HG02798 (cell line): ENCODE measurements around the gene MAN2C1.
"Not testable (repeated sequence)": the region's sequence is repeated elsewhere in the genome, so short reads cannot be mapped to it uniquely, and the experiment has no call there.

Experiments
- ATAC-seq: cut with Tn5 transposase; IDR thresholded peaks from one replicate; pipeline ENCODE4 v1.9.1; 2021; ENCODE audit warnings: mild to moderate bottlenecking; ENCODE audit not compliant: unreplicated experiment, poor library complexity

The MAN2C1 gene

GRCh38 chr15:75367913-75368688 is at the start of gene MAN2C1:
MAN2C1 (minus strand) TSS chr15:75368607; CDS start chr15:75368583, 24 bp downstream.
- ATAC-seq = peak; percentile 90

DNA sequence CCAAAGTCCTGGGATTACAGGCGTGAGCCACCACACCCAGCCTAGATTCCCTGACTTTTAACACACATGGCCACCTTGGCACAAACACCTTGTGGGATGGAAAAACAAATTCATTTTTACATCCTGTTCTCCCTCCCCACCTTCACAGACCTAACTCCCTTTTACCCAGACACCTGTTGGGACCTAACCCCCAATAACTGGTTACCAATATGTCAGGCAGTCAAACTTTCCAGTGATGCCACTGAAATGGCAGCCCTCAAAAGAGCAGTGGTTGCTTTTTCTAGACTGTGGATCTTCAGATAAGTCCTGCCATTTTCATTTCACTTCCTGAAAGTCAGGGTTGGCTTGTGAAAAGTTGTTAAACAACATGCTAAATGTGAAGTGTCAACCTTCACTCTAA is 48.2 kb upstream of the MAN2C1 start:
- no peak for ATAC-seq

GRCh38 chr15:75410196-75410595 is 41.8 kb upstream of the MAN2C1 start:
- ATAC-seq = no peak

DNA sequence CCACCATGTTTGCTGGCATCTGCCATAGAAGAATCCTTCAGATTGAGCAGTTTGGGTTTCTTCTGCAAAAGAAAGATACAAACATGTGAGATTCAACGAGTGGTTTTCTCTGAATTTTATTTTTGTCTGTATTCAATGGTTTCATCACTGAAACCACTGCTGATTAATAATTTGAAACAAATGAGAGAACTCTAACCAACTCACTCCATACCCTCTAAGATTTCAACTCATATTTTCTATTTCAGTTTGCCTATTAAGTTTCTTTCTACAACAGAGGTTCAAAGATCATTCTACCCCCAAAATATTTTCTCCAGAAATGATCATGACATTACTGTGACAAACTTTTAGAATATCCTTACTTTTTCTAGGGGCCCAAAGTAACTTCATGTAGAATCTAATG is 38.7 kb upstream of the MAN2C1 start:
- no peak for ATAC-seq

GRCh38 chr15:75403892-75404291 is 35.5 kb upstream of the MAN2C1 start:
- ATAC-seq = no peak

DNA sequence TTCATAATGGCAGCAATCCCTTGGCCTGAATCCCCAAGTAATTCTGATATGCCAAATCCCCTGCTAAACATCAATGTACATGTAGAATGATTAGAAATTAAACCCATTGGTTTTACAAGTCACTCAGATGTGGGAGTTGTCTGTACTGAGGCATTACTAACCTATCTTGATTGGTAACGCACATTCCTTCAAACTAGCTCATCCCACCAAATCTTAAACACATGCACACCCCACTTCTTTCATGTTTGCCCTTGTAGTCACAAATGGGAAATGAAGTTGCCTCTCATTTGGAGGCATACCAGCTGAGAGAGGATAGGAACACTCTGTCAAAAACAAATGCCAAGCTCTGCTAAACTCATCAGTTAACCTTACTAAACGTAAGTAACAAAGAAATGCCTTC is 29.1 kb upstream of the MAN2C1 start:
- ATAC-seq = no peak

GRCh38 chr15:75389791-75390382 is 21.5 kb upstream of the MAN2C1 start:
- no peak for ATAC-seq

GRCh38 chr15:75383986-75384385 is 15.6 kb upstream of the MAN2C1 start:
- not testable (repeated sequence) for ATAC-seq

DNA sequence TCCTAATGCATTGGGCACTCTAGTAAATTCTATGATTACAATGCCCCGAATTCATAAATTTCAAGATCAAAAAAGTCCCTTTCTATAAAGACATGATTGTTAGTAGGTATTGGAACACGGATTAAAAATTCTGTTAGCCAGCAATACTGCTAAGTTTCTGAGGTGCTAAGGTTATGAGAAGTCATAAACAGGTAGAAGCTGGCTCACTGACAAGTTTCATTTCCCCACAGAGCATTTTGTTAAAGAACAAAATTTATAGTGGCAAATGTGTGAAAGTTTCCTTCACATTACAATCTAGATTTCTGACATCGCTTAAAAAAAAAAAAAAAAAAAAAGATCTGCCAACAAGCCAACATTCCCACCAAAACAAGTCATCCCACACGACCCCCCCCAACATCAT is 12.4 kb upstream of the MAN2C1 start:
- no peak for ATAC-seq

DNA sequence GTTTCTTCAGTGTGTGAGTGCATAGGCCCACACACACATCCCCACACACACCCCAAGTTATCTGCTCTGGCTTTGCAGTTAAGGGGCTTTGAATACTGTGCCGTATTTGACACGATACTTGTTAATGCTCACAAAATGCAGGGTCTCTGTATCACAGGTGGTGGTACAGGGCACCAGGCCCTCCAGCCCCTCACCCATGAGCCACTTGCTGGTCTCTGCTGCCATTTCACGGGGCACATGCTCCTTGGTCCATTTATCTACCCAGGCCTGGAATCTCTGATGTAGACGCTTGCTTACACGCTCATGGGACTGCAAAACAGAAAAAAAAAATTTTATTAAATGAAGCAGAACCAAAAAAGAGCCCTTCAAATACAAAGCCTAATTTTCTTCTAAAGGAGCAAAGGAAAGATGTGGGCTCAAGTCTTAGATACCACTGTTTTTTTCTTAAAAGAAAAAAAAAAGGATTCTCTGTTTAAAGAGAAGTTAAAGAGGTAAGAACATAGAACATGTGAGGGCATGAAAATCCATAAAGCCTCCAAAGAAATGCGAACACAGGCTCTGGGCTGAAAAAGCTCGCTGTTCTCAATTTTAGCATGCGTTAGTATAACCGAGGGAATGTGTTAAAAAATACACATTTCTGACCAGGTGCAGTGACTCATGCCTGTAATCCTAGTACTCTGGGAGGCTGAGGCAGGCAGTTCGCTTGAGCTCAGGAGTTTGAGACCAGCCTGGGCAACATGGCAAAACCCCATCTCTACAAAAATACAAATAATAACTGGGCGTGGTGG is 3.7 kb upstream of the MAN2C1 start:
- ATAC-seq = no peak

DNA sequence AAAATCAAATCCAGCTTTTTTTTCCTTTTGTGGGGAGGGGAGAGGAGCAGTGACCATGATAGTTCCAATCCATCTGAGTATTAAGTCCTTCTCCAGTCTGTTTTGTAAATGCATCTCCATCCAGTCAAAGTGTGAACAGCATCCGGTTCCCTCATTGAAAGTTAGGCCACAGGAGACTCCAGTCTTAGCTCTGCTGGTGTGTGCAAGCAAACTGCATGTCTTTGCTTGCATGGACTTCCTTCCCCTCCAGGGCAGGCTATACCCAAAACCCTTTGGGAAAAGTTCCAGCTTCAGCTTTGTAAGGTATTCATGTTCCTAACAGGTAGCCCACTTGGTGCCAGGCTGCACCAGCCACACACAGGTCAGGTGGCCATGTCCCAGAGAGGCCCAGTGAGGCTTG is 3.1 kb upstream of the MAN2C1 start:
- ATAC-seq = no peak

DNA sequence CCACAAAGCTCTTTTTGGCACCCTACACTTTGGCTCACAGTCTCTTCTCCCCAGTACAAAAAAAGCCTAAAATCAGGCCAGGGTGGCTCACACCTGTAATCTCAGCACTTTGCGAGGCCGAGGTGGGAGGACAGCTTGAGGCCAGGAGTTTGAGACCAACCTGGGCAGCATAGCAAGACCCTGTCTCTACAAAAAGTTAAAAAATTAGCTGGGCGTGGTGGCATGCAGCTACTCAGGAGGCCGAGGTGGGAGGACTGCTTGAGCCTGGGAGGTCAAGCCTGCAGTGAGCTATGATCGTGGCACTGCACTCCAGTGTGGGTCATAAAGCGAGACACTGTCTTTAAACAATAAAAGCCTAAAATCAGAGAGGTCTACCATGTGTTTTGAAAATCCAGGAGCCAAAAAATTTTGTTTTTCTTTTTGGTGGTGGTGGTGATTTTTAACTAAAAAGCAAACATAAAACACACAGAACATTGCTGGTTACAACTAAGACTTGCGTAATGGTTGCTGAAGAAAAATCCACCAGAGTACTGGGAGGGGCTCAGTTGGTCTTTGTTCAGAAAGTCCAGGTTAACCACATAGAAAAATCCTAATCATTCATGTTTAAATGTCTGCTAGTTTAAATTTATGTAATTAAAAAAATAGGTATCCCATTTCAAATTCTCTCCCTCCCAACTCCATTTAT is 1.6 kb upstream of the MAN2C1 start:
- no peak for ATAC-seq

DNA sequence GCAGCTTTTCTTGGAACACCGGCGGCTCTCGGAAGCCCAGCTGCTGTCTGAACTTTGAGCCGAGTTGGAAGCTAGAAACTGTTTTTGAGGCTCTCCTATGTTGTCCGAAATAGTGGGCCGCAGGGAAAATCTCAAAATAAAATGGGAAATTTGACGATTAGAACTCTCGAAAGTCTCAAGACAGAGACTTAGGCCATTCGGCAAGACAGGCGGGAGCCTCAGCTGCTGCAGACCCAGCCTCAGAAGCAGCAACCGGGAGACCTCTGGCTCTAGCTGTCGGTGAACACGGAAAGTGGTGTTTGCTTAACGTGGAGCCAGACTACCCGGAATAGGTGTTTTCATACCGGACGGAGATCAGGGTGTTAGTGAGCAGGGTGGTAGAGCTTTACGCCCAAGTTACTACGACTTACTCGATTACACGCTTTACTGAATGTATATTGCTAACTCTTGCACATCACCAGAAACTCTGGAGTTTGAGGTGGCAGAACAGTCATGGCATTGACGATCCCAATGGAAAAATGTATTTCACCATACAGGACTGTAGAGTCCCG is 357 bp upstream of the MAN2C1 start:
- ATAC-seq = peak; percentile 1

DNA sequence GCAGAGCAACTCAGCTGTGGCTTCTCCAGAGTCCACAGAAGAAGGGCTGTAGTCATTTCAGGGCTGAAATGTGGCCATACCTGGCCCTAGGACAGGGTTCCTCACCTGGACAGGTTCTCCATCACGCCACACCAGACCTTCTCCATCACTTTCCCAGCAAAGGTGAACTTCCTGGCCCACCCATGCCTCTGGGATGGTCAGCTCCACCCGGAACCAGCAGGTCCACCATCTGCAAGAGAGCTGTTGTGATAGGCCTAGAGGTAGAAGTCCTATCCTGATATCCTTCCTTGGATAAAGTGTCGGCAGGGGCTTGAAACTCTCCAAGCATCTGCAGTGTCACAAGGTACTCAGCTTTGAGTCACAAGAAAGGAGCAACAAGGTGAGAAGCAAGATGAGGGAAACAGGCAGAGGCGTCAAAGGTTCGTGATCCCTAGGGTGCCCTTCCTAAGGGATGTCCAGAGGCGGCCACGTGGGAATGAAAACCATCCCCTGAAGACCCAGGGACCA is 948 bp downstream of the MAN2C1 start:
- ATAC-seq = no peak

GRCh38 chr15:75367006-75367405 is 1.4 kb downstream of the MAN2C1 start:
- no peak for ATAC-seq

DNA sequence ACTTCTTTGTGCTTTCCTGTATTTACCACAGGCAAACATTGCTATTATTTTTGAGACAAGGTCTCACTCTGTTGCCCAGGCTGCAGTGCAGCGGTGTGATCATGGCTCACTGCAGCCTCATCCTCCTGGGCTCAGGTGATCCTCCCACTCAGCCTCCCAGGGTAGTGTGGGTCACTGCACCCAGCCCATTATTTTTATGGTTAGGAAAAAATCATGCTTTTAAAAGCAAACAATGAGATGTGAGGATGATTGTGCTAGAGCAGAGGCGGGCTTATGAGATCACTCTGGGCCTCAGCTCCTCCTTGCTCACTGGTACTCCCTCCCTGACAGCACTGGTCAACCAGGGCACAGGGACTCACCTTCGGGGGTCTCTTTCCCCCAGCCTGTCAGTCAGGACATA is 2.2 kb downstream of the MAN2C1 start:
- ATAC-seq = no peak

GRCh38 chr15:75364881-75365280 is 3.5 kb downstream of the MAN2C1 start:
- ATAC-seq = no peak

DNA sequence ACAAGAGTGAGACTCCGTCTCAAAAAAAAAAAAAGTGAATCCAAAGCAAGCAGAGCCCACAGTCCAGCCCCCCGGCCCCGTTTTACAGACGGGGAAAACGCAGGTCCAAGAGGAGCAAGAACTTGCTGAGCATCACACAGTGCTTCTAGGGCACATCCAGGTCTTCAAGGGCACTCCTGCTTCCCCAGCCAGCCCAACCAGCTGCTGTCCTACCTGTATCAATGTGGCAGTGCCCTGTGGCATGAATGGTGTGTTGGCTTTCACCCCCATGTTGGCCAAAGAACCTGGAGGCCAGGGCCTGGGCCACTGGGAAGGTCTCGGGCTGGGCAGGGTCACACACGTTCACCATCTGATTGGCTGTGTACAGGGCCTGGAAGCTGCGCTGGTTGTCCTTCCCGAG is 4.6 kb downstream of the MAN2C1 start:
- ATAC-seq = no peak

GRCh38 chr15:75362642-75363249 is 5.7 kb downstream of the MAN2C1 start:
- ATAC-seq = no peak
